Measurements from ENCODE around the gene KIF13A.

GRCh38 chr6:17850281-17850680 lies 137.2 kb downstream of the KIF13A start:
- TF ChIP-seq POLR2AphosphoS5 (IDR thresholded peaks at IDR 0.05; ENCODE audit: low read depth) (no peak), EZH2 (IDR thresholded peaks at IDR 0.05; ENCODE audit: low read depth, unreplicated experiment) (no peak), EZH2phosphoT487 (IDR thresholded peaks at IDR 0.05; ENCODE audit: unreplicated experiment) (no peak), ZNF114 (CRISPR knock-in tag; IDR thresholded peaks at IDR 0.05) (no peak), ZNF462 (CRISPR knock-in tag; IDR thresholded peaks at IDR 0.05) (no peak), ZNF331 (CRISPR knock-in tag; IDR thresholded peaks at IDR 0.05; ENCODE audit: low read depth) (no peak), NANOG (IDR thresholded peaks at IDR 0.05; ENCODE audit: borderline replicate concordance) (no peak), STAT1 (IDR thresholded peaks at IDR 0.05; ENCODE audit: unreplicated experiment) (no peak), CREB1 (CRISPR knock-in tag; IDR thresholded peaks at IDR 0.05; ENCODE audit: low read depth) (no peak)
- TF ChIP-seq, protein P1, sequence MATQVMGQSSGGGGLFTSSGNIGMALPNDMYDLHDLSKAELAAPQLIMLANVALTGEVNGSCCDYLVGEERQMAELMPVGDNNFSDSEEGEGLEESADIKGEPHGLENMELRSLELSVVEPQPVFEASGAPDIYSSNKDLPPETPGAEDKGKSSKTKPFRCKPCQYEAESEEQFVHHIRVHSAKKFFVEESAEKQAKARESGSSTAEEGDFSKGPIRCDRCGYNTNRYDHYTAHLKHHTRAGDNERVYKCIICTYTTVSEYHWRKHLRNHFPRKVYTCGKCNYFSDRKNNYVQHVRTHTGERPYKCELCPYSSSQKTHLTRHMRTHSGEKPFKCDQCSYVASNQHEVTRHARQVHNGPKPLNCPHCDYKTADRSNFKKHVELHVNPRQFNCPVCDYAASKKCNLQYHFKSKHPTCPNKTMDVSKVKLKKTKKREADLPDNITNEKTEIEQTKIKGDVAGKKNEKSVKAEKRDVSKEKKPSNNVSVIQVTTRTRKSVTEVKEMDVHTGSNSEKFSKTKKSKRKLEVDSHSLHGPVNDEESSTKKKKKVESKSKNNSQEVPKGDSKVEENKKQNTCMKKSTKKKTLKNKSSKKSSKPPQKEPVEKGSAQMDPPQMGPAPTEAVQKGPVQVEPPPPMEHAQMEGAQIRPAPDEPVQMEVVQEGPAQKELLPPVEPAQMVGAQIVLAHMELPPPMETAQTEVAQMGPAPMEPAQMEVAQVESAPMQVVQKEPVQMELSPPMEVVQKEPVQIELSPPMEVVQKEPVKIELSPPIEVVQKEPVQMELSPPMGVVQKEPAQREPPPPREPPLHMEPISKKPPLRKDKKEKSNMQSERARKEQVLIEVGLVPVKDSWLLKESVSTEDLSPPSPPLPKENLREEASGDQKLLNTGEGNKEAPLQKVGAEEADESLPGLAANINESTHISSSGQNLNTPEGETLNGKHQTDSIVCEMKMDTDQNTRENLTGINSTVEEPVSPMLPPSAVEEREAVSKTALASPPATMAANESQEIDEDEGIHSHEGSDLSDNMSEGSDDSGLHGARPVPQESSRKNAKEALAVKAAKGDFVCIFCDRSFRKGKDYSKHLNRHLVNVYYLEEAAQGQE (IDR thresholded peaks at IDR 0.05; ENCODE audit: unreplicated experiment), result no peak
- TF ChIP-seq, protein P2, sequence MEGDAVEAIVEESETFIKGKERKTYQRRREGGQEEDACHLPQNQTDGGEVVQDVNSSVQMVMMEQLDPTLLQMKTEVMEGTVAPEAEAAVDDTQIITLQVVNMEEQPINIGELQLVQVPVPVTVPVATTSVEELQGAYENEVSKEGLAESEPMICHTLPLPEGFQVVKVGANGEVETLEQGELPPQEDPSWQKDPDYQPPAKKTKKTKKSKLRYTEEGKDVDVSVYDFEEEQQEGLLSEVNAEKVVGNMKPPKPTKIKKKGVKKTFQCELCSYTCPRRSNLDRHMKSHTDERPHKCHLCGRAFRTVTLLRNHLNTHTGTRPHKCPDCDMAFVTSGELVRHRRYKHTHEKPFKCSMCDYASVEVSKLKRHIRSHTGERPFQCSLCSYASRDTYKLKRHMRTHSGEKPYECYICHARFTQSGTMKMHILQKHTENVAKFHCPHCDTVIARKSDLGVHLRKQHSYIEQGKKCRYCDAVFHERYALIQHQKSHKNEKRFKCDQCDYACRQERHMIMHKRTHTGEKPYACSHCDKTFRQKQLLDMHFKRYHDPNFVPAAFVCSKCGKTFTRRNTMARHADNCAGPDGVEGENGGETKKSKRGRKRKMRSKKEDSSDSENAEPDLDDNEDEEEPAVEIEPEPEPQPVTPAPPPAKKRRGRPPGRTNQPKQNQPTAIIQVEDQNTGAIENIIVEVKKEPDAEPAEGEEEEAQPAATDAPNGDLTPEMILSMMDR (conservative IDR thresholded peaks at IDR 0.05; ENCODE audit: low read depth in 2 of 2), result no peak

All from GM23338 (cell line).